MM.1S (cell line): ENCODE data around the gene VEGFC.

ENCODE experiments used
- DNase-seq: peaks from one replicate; pipeline ENCODE4 v3.0.0-alpha.2; 2015
- H2AFZ ChIP-seq: fragments of 300-600 bp; sonication (generic); 2 replicates; pipeline ENCODE4 v1.6.0; 2016; ENCODE audit warnings: antibody characterized with exemption, low read length
- H3F3A ChIP-seq: fragments of 300-600 bp; sonication (generic); 2 replicates; pipeline ENCODE4 v1.6.1; 2016; ENCODE audit warnings: mild to moderate bottlenecking, antibody characterized with exemption, low read length, moderate library complexity, mixed read lengths; ENCODE audit not compliant: insufficient read depth
- H3K27ac ChIP-seq: fragments of 300-600 bp; sonication (generic); 2 replicates; pipeline ENCODE4 v1.5.1; 2016; ENCODE audit warnings: mild to moderate bottlenecking, low read length
- H3K27me3 ChIP-seq: fragments of 300-600 bp; sonication (generic); replicated peaks from 2 replicates; pipeline ENCODE4 v1.6.0; 2016; ENCODE audit warnings: low read length; ENCODE audit not compliant: insufficient read depth
- H3K36me3 ChIP-seq: fragments of 300-600 bp; sonication (generic); replicated peaks from 2 replicates; pipeline ENCODE4 v1.6.1; 2016; ENCODE audit warnings: mild to moderate bottlenecking, low read length, mixed read lengths; ENCODE audit not compliant: insufficient read depth
- H3K4me1 ChIP-seq: fragments of 300-600 bp; sonication (generic); 2 replicates; pipeline ENCODE4 v1.6.1; 2016; ENCODE audit warnings: low read length, mixed read lengths
- H3K4me2 ChIP-seq: fragments of 300-600 bp; sonication (generic); 2 replicates; pipeline ENCODE4 v1.6.0; 2016; ENCODE audit warnings: low read depth, low read length
- H3K4me3 ChIP-seq: fragments of 300-600 bp; sonication (generic); 2 replicates; pipeline ENCODE4 v1.5.1; 2016; ENCODE audit warnings: low read length, mixed read lengths
- H3K79me2 ChIP-seq: fragments of 300-600 bp; sonication (generic); 2 replicates; pipeline ENCODE4 v1.6.1; 2016; ENCODE audit warnings: mixed run types, low read length, mixed read lengths
- H3K9ac ChIP-seq: fragments of 300-600 bp; sonication (generic); 2 replicates; pipeline ENCODE4 v1.6.1; 2016; ENCODE audit warnings: low read length, mixed read lengths
- H3K9me2 ChIP-seq: fragments of 300-600 bp; sonication (generic); replicated peaks from 2 replicates; pipeline ENCODE4 v1.6.1; 2016; ENCODE audit warnings: mild to moderate bottlenecking, low read length, mixed read lengths; ENCODE audit not compliant: insufficient read depth
- H3K9me3 ChIP-seq: fragments of 300-600 bp; sonication (generic); replicated peaks from 2 replicates; pipeline ENCODE4 v1.6.1; 2016; ENCODE audit warnings: mild to moderate bottlenecking, low read length, mixed read lengths; ENCODE audit not compliant: insufficient read depth
- H4K20me1 ChIP-seq: fragments of 300-600 bp; sonication (generic); 2 replicates; pipeline ENCODE4 v1.6.1; 2016; ENCODE audit warnings: mild to moderate bottlenecking, low read length, moderate library complexity, mixed read lengths; ENCODE audit not compliant: insufficient read depth
- CTCF ChIP-seq: fragments of 300-600 bp; sonication (generic); IDR thresholded peaks from 2 replicates; pipeline ENCODE4 v1.5.1; 2016; ENCODE audit warnings: antibody characterized with exemption, low read length, mixed read lengths
- EZH2 ChIP-seq: fragments of 300-600 bp; sonication (generic); optimal IDR thresholded peaks from 2 replicates; pipeline ENCODE3; 2017; ENCODE audit warnings: low read depth, mild to moderate bottlenecking, antibody characterized with exemption, low read length, mixed read lengths
- EZH2phosphoT487 ChIP-seq: fragments of 300-600 bp; sonication (generic); IDR thresholded peaks from 2 replicates; pipeline ENCODE4 v1.6.1; 2018; ENCODE audit warnings: antibody characterized with exemption, low read length

VEGFC gene

DNA sequence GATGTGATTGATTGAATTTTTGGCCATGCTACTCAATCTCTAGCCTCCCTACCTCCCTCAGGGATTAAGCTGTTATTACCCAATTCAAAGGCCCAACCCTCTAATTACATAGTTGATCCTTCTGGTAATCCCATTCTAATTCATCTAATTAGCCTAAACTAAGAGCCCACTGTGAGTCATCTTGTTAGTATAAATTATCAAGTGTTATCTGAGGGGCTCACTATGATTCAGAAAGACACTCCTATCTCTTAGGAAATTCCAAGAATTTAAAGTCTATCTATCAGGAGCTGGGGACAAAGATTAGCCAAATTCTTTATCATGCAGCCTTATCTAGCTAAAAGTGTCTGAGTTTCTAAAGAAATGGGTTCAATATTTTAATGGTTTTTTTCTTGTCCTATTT, 32.9 kb upstream of the VEGFC start:
- no peaks in the 10 kb centered on the region for H3F3A ChIP-seq
- H3K4me1 ChIP-seq: no peaks in the 10 kb centered on the region
- H4K20me1 ChIP-seq: no peaks in the 10 kb centered on the region
- H3K36me3 ChIP-seq: no peaks in the 10 kb centered on the region
- no peak overlapping the region for H3K4me2 ChIP-seq
- DNase-seq: no peak
- no peaks in the 10 kb centered on the region for H3K9me3 ChIP-seq
- H3K9ac ChIP-seq: no peak overlapping the region
- no peaks in the 10 kb centered on the region for H3K79me2 ChIP-seq
- no peaks in the 10 kb centered on the region for H3K27me3 ChIP-seq
- H3K9me2 ChIP-seq: no peaks in the 10 kb centered on the region
- no peak overlapping the region for H3K4me3 ChIP-seq
- no peak overlapping the region for H2AFZ ChIP-seq
- no peak for TF ChIP-seq EZH2phosphoT487
- TF ChIP-seq EZH2: no peak
- TF ChIP-seq CTCF: no peak
- no peak overlapping the region for H3K27ac ChIP-seq

- H3F3A ChIP-seq: no peaks in the 10 kb centered on the region
- H3K36me3 ChIP-seq: no peaks in the 10 kb centered on the region
- TF ChIP-seq EZH2phosphoT487 (no peak), EZH2 (no peak), CTCF (no peak)
- no peak overlapping the region for H2AFZ ChIP-seq
- no peaks in the 10 kb centered on the region for H4K20me1 ChIP-seq
- no peaks in the 10 kb centered on the region for H3K9me2 ChIP-seq
- H3K4me3 ChIP-seq: no peak overlapping the region
- no peak overlapping the region for H3K4me2 ChIP-seq
- no peaks in the 10 kb centered on the region for H3K27me3 ChIP-seq
- no peak overlapping the region for H3K27ac ChIP-seq
- H3K4me1 ChIP-seq: no peaks in the 10 kb centered on the region
- H3K79me2 ChIP-seq: no peaks in the 10 kb centered on the region
- no peaks in the 10 kb centered on the region for H3K9me3 ChIP-seq
- no peak overlapping the region for H3K9ac ChIP-seq
- DNase-seq: no peak
Observed at GRCh38 chr4:176824645-176825366, 32.1 kb upstream of the VEGFC start.

- no peaks in the 10 kb centered on the region for H3K36me3 ChIP-seq
- no peak overlapping the region for H3K4me3 ChIP-seq
- no peak overlapping the region for H3K9ac ChIP-seq
- no peaks in the 10 kb centered on the region for H4K20me1 ChIP-seq
- H3K4me1 ChIP-seq: no peaks in the 10 kb centered on the region
- no peak for DNase-seq
- H3K27me3 ChIP-seq: no peaks in the 10 kb centered on the region
- no peak overlapping the region for H3K4me2 ChIP-seq
- H3K79me2 ChIP-seq: no peaks in the 10 kb centered on the region
- TF ChIP-seq EZH2phosphoT487 (no peak), EZH2 (no peak), CTCF (no peak)
- H3F3A ChIP-seq: no peaks in the 10 kb centered on the region
- H3K27ac ChIP-seq: no peak overlapping the region
- H2AFZ ChIP-seq: no peak overlapping the region
- H3K9me2 ChIP-seq: no peaks in the 10 kb centered on the region
- no peaks in the 10 kb centered on the region for H3K9me3 ChIP-seq
Observed at GRCh38 chr4:176818531-176818930, 25.8 kb upstream of the VEGFC start.
